GM12875 (cell line): ENCODE data around the gene NEB.

Experiments
- H3K4me3 ChIP-seq: one replicate; pipeline ENCODE4 v1.5.1; 2011; ENCODE audit warnings: low read depth, low read length, control low read depth
- CTCF ChIP-seq: IDR thresholded peaks from 2 replicates; pipeline ENCODE4 v1.5.1; 2011; ENCODE audit warnings: low read depth, mild to moderate bottlenecking, control low read depth, inconsistent platforms, low read length, moderate library complexity, borderline replicate concordance; ENCODE audit not compliant: insufficient read depth

The NEB gene

GRCh38 chr2:151627353-151627752, 106.9 kb downstream of the NEB start:
- H3K4me3 ChIP-seq = no peak overlapping the region
- TF ChIP-seq CTCF = no peak

GRCh38 chr2:151624271-151624670, 110.0 kb downstream of the NEB start:
- TF ChIP-seq CTCF = no peak
- no peak overlapping the region for H3K4me3 ChIP-seq

GRCh38 chr2:151623631-151624030, 110.6 kb downstream of the NEB start:
- TF ChIP-seq CTCF = no peak
- H3K4me3 ChIP-seq = no peak overlapping the region

GRCh38 chr2:151620761-151621160, 113.5 kb downstream of the NEB start:
- no peak for TF ChIP-seq CTCF
- no peak overlapping the region for H3K4me3 ChIP-seq

- H3K4me3 ChIP-seq = no peak overlapping the region
- TF ChIP-seq CTCF = no peak
Measured at GRCh38 chr2:151619337-151619989, 114.8 kb downstream of the NEB start.

GRCh38 chr2:151616760-151617339, 117.4 kb downstream of the NEB start:
- H3K4me3 ChIP-seq = no peak overlapping the region
- TF ChIP-seq CTCF = no peak

GRCh38 chr2:151614606-151615306, 119.5 kb downstream of the NEB start:
- no peak for TF ChIP-seq CTCF

More at GRCh38 chr2:151614606-151615306, 119.5 kb downstream of the NEB start:
- no peak overlapping the region for H3K4me3 ChIP-seq
